Fibroblast of pulmonary artery (primary cell): ENCODE data around the gene SCN3A.

Source experiments
- DNase-seq: peaks from one replicate; pipeline ENCODE4 v3.0.0-alpha.2; 2010; ENCODE audit warnings: low read depth
- H3K4me3 ChIP-seq: replicated peaks from 2 replicates; pipeline ENCODE4 v1.5.1; 2011; ENCODE audit warnings: low read depth, mild to moderate bottlenecking, control low read depth, low read length, moderate library complexity
- CTCF ChIP-seq: IDR thresholded peaks from 2 replicates; pipeline ENCODE4 v1.5.1; 2011; ENCODE audit warnings: mild to moderate bottlenecking, control low read depth, low read length, inconsistent platforms; ENCODE audit errors: missing control alignments

Gene SCN3A

GRCh38 chr2:165214093-165214492 lies 10.2 kb upstream of the SCN3A start:
- no peak for TF ChIP-seq CTCF
- no peak overlapping the region for H3K4me3 ChIP-seq
- DNase-seq: no peak

GRCh38 chr2:165208094-165208493 lies 4.2 kb upstream of the SCN3A start:
- no peak for DNase-seq
- no peak overlapping the region for H3K4me3 ChIP-seq

GRCh38 chr2:165205865-165206264 lies 2.0 kb upstream of the SCN3A start:
- no peak for DNase-seq
- no peak for TF ChIP-seq CTCF
- no peak overlapping the region for H3K4me3 ChIP-seq

More at GRCh38 chr2:165208094-165208493, 4.2 kb upstream of the SCN3A start:
- no peak for TF ChIP-seq CTCF

GRCh38 chr2:165202239-165202638 lies 1.6 kb downstream of the SCN3A start:
- no peak for TF ChIP-seq CTCF
- H3K4me3 ChIP-seq: no peak overlapping the region

GRCh38 chr2:165198181-165198580 lies 5.7 kb downstream of the SCN3A start:
- no peak for TF ChIP-seq CTCF
- no peak overlapping the region for H3K4me3 ChIP-seq
- no peak for DNase-seq

More at GRCh38 chr2:165202239-165202638, 1.6 kb downstream of the SCN3A start:
- no peak for DNase-seq

GRCh38 chr2:165197346-165197745 lies 6.5 kb downstream of the SCN3A start:
- no peak overlapping the region for H3K4me3 ChIP-seq
- TF ChIP-seq CTCF: no peak
- DNase-seq: no peak

GRCh38 chr2:165196411-165196810 lies 7.4 kb downstream of the SCN3A start:
- TF ChIP-seq CTCF: no peak
- no peak overlapping the region for H3K4me3 ChIP-seq
- no peak for DNase-seq
